Activated CD8-positive, alpha-beta memory T cell treated with anti-CD3 and anti-CD28 coated beads, Interleukin-2, amount 50 U/mL, for 48 hours (primary cell): ENCODE results near the gene CADM2.
"Not testable (repeated sequence)": the region's sequence is repeated elsewhere in the genome, so short reads cannot be mapped to it uniquely, and the experiment has no call there.

Experiments
- DNase-seq: peaks from one replicate; pipeline ENCODE4 v3.0.0-alpha.2; 2020

The CADM2 gene

DNA sequence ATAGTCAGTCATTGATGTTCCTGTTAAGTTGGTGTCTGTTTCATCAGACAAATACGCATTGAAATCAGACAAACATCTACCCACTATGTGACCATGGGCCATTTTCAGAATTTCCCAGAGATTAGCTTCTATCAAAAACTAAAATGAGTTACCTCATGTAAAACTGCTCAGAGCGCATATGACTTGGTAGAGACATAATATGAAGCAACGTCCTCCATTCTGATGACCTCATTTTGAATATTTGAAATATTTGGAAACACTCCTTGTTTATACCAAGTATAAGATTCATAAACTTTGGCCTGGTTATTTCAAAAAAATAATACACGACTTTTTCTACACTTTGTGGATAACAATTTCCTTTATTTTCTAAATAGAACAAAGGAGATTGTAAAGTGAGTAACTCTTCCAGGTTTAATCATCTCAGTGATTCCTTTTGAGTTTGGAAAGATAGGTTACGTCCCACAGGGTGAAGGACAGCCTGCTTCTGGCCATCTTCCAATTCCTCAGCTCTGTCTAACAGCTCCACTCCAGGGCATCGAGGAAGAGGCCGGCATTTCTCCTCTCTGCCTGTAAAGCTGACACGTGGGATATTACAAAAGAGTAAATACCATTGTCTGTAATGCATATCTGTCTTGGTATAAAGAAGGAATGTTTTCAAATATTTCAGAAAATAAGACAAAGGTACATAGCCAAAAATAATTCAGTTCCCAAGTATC, 122.6 kb downstream of the CADM2 start:
- DNase-seq, result no peak

DNA sequence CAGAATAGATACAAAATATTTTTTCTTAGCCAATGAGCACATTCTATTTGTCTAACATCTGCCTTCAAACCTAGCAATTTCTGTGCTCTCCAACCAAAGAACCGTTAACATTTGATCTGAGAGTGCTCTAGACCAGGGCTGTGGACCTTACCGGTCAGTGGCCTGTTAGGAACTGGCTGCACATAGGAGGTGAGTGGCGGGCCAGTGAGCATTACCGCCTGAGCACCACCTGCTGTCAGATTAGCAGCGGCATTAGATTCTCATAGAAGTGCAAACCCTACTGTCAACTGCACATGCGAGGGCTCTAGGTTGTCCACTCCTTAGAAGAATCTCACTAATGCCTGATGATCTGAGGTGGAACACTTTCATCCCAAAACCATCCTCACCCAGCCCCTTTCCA, 131.7 kb downstream of the CADM2 start:
- no peak for DNase-seq

DNA sequence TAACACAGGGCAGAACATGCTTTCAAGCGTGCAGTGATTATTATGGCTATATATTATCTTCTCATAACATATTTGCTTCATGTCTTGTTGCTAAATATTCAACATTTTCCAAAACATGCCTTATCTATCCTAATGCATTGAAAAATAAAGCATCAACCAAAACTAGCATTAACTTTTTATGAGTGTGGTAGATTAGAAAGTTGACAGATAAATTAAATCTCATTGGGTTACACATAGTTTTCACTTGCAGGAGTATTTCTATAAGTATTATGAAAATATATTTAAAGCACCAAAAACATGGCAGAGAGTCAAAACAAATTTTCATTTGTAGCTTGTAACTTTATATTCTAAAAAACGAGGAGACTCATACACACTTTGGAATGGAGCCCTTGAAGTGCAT, 141.5 kb downstream of the CADM2 start:
- no peak for DNase-seq

DNA sequence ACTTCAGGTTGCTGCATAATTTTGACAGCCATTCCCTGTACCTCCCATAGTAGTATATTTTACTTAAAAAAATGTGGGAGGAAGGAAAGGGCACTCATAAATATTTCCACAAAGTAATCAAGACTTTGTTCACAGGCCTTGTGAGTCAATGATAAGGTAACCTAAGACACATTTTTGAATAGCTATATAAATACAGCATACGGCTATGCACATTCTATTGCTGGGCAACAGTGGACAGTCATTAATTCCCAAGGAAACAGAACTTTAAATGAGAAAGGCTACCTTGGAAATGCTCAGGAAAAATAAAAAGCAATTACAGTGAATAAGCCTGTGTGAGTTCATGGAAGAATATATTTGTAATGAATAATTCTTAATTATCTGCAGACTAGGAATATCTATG, 144.0 kb downstream of the CADM2 start:
- DNase-seq, result no peak

DNA sequence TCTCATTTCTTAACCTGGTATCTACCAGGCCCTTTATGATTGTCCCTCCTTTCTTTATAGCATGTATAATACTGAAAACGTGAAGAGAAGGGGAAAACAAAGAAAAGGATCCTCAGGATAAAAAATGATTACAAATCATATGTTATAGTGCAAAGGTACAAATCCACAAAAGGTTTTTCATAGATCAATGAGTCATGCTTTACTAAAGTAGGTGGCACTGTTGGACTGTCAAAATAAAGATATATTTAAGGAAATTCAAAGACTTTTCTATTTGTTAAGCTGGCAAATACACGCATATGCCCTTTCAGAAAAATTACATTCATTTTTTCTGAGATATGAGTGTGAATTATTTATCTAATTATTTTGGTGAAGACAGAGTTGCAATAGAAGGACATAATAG, 151.6 kb downstream of the CADM2 start:
- no peak for DNase-seq

DNA sequence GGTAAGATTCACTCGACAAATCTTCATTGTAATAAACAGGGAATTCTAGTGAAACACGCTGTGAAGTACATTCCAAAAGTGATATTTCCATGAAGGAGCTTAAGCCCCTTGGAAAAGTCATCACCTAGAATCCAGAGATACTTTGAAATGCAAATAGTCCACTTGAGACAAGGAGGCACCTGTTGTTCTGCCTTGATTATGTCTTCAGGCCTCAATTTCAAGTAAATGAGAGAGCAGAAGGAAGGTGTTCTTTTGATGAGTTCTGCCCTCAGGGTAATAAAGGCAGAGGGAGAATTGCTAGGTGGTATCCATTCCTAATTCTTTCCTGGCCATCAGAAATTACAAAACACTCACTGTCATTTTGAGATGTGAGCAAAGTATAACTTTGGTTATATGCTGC, 162.1 kb downstream of the CADM2 start:
- DNase-seq, result no peak

DNA sequence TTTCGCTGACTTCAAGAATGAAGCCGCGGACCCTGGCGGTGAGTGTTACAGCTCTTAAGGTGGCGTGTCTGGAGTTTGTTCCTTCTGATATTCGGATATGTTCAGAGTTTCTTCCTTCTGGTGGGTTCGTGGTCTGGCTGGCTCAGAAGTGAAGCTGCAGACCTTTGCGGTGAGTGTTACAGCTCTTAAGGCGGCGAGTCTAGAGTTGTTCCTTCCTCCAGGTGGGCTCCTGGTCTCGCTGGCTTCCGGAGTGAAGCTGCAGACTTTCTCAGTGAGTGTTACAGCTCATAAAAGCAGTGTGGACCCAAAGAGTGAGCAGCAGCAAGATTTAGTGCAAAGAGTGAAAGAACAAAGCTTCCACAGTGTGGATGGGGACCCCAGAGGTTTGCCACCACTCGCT, 174.1 kb downstream of the CADM2 start:
- not testable (repeated sequence) for DNase-seq

DNA sequence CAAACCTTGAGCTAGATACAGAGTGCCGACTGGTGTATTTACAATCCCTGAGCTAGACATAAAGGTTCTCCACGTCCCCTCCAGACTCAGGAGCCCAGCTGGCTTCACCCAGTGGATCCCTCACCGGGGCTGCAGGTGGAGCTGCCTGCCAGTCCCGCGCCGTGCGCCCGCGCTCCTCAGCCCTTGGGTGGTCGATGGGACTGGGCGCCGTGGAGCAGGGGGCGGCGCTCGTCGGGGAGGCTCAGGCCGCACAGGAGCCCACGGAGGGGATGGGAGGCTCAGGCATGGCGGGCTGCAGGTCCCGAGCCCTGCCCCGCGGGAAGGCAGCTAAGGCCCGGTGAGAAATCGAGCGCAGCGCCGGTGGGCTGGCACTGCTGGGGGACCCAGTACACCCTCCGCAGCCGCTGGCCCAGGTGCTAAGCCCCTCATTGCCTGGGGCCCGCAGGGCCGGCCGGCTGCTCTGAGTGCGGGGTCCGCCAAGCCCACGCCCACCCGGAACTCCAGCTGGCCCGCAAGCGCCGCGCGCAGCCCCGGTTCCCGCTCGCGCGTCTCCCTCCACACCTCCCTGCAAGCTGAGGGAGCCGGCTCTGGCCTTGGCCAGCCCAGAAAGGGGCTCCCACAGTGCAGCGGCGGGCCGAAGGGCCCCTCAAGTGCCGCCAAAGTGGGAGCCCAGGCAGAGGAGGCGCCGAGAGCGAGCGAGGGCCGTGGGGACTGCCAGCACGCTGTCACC, 175.1 kb downstream of the CADM2 start:
- not testable (repeated sequence) for DNase-seq

DNA sequence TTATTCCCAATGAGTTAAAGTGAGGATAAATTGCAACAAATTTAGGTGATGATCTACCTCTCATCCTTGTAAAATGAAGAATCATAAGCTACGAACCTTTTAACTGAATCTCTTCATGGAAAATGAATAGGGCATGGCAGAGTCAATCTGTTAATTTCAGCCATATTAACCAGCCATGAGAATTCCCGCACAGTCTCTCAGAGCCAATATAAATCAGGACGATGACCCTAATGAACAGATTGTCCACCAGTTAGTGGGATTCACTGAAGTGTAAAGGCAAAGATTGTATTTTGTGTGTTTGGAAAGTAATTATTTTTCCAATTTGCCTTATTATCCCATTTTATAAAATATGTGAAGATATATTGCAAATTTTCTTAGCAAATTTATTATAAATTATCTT, 183.8 kb downstream of the CADM2 start:
- no peak for DNase-seq

DNA sequence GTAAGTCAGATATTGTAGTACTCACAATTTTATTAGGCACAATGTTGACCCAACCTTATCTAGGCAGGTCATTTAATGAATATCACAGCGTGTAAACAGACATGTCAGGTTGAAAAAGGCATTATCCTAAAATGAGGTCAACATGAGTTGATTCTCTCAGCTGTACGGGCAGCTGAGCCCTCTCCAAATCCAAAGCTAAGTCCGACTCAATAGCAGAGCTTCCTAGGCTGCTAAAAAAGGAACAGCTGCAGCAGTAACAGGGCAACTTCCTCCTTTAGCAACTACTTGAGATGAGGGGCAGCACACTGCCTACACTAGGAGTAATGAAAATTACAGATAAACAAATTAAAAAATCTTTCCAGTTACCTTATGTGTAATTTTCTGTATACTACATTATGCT, 189.2 kb downstream of the CADM2 start:
- no peak for DNase-seq

DNA sequence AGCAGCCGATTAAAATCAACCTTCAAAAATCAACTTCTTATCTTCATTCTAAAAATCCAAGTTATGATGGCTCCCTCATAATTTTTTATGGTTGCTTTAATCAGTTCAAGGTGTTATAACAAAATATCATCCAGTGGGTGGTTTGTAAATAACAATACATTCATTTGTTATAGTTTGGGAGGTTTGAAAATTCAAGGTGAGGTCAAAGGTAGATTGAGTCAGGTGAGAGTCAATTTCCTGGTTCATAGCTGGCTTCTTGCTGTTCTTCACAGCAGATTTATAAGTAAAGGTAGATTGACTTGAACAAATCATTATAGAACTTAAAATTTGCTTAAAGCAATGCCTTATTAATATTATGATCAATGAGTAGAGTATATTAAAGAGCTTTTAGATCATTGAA, 192.8 kb downstream of the CADM2 start:
- no peak for DNase-seq

DNA sequence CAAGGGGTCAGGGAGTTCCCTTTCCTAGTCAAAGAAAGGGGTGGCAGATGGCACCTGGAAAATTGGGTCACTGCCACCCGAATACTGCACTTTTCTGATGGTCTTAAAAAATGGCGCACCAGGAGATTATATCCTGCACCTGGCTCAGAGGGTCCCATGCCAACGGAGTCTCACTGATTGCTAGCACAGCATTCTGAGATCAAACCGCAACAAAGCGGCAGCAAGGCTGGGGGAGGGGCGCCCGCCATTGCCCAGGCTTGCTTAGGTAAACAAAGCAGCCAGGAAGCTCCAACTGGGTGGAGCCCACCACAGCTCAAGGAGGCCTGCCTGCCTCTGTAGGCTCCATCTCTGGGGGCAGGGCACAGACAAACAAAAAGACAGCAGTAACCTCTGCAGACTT, 194.5 kb downstream of the CADM2 start:
- not testable (repeated sequence) for DNase-seq

DNA sequence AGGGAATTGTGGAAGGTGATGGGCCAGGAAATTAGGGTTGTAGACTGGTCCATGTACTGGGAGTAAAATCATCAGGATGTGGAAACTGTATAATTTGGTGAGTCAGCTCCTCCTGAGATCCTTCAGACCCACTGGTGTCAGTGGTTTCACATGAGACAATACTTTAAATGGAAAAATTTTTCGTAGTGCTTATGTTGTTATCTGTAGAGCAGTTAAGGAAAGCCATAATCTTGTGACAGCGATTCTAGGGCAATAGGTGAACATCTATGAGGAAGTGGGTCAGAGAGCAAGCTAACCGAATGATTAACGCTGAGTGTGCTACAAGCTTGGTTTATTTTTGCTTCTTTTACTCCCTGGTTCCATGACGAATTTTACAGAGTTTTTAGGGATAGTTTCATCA, 200.6 kb downstream of the CADM2 start:
- no peak for DNase-seq

DNA sequence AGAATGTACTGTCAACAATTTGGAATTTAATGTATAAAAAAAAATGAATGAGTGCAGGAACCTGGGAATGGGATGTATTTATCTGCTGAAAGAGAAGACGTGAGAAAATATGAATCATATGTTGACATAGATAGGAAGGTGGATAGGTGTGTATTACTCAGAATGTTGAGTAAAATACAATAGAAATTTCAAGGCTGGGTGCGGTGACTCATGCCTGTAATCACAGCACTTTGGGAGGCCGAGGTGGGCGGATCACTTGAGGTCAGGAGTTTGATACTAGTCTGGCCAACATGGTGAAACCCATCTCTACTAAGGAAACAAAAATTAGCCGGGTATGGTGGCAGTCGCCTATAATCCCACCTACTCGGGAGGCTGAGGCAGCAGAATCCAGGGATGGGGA, 202.8 kb downstream of the CADM2 start:
- DNase-seq, result no peak

DNA sequence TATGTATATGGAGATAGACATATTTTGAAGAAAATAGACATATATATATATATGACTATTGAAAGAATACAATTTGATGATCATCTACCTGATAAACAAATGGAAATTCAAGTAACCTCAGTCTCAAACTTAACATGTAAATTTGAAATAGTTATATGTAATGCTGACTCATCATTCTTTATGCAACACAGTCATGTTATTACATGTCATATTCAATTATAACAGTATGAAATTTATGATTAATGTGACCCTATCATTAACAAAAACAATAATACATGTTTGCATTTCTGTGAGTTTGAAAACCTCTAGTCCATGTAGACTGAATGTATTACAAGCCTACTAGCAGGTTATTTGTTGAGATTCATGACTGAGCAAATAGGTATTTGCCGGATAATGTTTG, 204.1 kb downstream of the CADM2 start:
- no peak for DNase-seq

DNA sequence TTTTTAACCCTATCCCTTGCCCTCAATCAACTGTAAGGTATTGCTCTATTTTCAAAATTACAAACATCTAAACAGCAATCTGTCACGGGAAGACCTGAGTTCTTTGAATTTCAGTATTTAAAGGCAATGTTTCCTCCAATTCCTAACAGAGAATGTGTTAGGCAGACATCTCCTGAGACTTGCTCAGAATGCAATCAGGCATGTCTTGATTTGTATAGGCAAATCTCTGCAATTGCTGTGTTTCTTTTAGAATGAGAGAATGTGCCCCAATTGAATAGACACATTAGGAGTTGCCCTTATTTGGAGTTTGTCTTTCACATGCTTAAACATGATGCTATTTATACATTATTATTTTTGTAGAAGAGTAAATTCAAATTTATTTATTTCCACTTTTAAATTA, 205.6 kb downstream of the CADM2 start:
- DNase-seq, result no peak

DNA sequence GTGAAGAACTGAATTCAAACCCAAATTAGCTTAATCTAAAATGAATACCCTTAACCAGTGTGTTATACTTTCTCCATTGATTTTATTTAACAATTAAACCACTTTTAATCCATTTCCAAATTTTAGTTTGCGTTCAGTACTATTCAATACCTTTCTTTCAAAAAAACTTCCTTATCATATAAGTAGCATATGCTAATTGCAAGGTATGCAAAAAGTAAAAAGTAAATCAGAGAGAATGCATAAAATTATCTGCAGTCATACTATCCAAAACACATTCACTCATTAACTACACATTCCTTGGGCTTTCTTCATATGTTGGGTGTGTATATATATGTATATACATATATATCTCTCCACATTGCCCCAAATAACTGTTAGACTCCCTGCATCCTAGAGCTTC, 208.8 kb downstream of the CADM2 start:
- DNase-seq, result no peak

DNA sequence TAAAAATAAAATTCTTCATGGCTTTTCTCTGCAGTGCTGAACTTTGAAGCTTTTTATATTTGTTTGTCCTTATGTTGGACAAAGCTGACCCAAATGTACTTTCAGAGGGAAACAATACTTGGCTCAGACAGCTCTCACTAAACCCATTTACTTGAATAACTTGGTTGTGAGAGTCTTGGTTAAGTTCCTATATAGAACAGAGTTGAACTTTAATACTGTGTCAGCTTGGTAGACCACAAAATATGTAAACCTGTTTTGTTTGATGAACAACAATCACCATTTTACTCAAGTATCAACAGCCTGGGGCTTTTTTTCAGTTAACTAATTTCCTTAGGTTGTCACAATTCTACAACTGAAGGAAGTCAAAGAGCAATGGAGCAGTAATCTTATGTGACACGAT, 211.9 kb downstream of the CADM2 start:
- no peak for DNase-seq

DNA sequence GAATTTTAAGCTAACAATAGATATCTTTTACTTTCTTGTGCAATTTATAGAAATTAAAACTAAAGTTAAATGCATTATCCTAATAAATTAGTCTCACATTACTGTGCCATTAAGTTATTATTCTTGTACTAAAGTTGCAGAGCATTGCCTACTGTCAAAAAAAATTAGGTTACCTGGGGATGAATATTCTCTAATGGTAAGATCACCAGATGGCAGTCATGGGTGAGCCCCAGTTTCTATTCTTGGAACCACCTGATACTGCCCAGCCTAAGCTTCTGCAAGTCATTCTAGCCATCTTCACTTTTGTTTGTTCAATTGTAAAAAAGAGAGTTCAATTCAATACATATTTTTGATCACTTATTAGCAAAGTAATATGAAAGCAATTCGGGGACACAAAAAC, 213.2 kb downstream of the CADM2 start:
- DNase-seq, result no peak

DNA sequence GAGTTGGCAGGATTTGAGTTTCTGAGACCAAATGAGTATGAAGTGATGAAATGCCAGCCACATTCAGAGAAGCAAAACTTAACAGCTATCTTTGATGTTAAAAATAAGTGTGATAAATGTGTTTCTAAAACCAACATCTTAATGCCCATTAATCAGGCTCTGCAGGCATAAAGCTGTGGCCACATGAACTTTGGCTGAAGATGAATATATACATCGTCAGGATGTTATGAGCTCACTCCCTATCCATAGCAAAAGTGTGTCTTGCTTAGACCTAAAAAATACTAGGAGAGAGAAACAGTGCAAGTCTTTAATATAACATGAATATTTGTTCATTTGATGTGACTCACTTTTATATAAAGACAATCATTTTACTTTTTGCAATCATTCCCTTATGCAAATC, 218.0 kb downstream of the CADM2 start:
- DNase-seq, result no peak

DNA sequence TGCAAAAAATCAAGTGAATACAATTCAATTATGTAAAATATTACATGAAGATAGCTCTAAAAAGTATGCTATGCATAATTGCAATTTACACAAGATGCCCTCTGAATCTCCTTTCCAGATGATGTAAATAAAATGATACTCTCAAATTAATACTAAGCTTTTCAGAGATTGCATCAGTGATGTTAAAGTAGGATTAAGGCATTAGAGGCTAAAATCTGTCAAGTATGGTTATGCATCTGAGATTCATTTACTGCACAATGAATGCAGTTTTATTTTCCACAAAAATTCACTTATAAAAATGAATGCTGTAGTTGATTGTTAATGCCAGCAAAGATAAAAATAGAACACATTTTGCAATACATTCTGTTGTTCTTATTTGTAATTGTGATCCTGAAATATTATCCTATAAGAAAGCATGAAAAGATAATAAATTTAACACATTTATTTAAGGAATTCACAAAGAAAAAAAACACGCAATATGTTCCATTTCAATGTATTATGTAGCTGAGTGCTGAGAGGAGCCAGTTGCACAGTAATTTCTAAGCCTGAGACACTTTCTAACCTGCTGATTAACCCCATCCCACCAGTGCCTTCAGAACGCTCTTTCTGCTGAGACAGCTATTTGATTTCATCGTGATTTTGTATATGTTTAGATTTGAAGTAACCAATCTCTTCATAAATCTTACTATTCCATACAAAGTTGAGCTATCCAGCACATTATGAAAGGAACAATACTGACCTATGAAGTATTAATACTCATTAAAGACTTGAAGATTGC, 224.4 kb downstream of the CADM2 start:
- no peak for DNase-seq

DNA sequence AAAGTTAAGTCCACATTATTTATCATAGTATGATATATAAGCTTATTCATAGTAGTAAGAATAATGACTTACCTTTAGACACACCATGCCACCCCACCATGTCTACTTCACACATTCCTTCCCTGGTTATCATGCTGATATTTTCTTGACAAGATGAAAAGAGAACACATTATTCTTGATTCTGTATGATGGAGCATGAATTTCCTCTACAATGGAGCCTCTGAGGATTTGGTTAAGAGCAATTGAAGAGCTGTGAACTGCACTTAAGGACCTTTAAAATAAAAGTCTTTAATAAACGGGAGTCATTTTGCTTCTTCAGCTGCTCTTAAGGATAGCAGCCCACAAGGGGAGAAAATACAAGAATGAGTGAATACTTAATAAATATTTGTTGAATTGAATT, 226.7 kb downstream of the CADM2 start:
- DNase-seq, result no peak

DNA sequence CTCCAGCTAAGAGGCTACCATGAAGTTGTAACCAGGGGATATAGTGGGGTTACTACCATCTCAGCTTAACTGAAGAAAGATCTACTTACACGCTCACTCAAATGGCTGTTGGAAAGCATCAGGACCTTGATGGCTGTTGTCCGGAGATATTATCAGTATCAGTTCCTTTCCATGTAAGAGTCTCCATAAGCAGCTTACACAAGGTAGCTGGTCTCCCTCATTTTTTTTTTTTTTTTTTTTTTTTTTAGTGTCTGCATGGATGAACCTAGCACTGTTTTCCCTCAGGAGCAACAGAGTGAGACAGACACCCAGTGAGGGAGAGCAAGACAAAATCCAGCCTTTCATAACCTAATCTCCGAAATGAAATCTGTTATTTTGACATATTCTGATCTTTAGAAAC, 230.9 kb downstream of the CADM2 start:
- no peak for DNase-seq

DNA sequence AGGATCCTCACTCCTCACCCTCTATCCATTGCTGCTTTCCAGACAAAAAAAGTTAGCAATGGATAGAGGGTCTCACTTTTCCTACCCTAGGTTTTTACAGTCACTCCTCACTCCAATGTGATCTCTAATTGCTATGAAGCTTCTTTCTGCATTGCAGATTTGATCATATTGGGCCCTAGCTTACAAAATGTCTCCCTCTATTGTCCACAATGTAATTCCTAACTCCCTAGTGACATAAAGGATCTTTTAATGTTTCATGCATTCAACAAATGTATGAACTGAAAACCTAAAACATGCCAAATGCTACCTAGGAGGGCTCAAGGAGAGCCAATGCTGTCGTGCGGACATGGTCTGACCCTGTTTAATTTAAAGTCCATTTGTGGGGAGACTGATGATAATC, 234.8 kb downstream of the CADM2 start:
- DNase-seq, result no peak
